DOHH2 (cell line): ENCODE data around the gene DISP2.

Experiments
- H3F3A ChIP-seq: fragments of 200-600 bp; sonication (generic), shearing (Covaris generic); 2 replicates; pipeline ENCODE4 v1.6.0; 2016; ENCODE audit warnings: antibody characterized with exemption, mild to moderate bottlenecking; ENCODE audit not compliant: control insufficient read depth, insufficient read depth
- H3K27ac ChIP-seq: fragments of 200-600 bp; sonication (generic); 2 replicates; pipeline ENCODE4 v1.5.1; 2014; ENCODE audit warnings: low read depth, mild to moderate bottlenecking, low read length, moderate library complexity
- H3K27me3 ChIP-seq: fragments of 200-600 bp; sonication (generic); 2 replicates; pipeline ENCODE4 v1.6.1; 2014; ENCODE audit warnings: mild to moderate bottlenecking, low read length, mixed read lengths; ENCODE audit not compliant: control insufficient read depth
- H3K36me3 ChIP-seq: fragments of 200-600 bp; sonication (generic); 2 replicates; pipeline ENCODE4 v1.6.1; 2014; ENCODE audit warnings: mild to moderate bottlenecking, low read length, moderate library complexity, mixed read lengths; ENCODE audit not compliant: control insufficient read depth
- H3K4me1 ChIP-seq: fragments of 200-600 bp; sonication (generic); 2 replicates; pipeline ENCODE4 v1.6.1; 2014; ENCODE audit warnings: mild to moderate bottlenecking, low read length, mixed read lengths; ENCODE audit not compliant: control insufficient read depth
- H3K4me2 ChIP-seq: fragments of 200-600 bp; sonication (generic); 2 replicates; pipeline ENCODE4 v1.6.0; 2014; ENCODE audit warnings: mild to moderate bottlenecking, low read length, moderate library complexity
- H3K4me3 ChIP-seq: fragments of 200-600 bp; sonication (generic); 2 replicates; pipeline ENCODE4 v1.5.1; 2014; ENCODE audit warnings: mild to moderate bottlenecking, low read length, mixed read lengths
- H3K79me2 ChIP-seq: fragments of 200-600 bp; sonication (generic); 2 replicates; pipeline ENCODE4 v1.6.1; 2014; ENCODE audit warnings: mild to moderate bottlenecking, low read length, mixed read lengths; ENCODE audit not compliant: control insufficient read depth
- H3K9me2 ChIP-seq: fragments of 200-600 bp; sonication (generic); replicated peaks from 2 replicates; pipeline ENCODE4 v1.6.1; 2014; ENCODE audit warnings: mild to moderate bottlenecking, low read length, mixed read lengths; ENCODE audit not compliant: control insufficient read depth
- H3K9me3 ChIP-seq: fragments of 200-600 bp; sonication (generic); 2 replicates; pipeline ENCODE4 v1.6.1; 2014; ENCODE audit warnings: antibody characterized with exemption, low read length, mixed read lengths; ENCODE audit not compliant: control insufficient read depth, insufficient read depth
- H4K20me1 ChIP-seq: fragments of 200-600 bp; sonication (generic); 2 replicates; pipeline ENCODE4 v1.6.0; 2014; ENCODE audit warnings: low read depth, mild to moderate bottlenecking, antibody characterized with exemption, low read length, moderate library complexity; ENCODE audit not compliant: control insufficient read depth, insufficient read depth
- CTCF ChIP-seq: fragments of 200-600 bp; sonication (generic); IDR thresholded peaks from one replicate; pipeline ENCODE4 v1.5.1; 2014; ENCODE audit warnings: antibody characterized with exemption, mild to moderate bottlenecking, low read depth, low read length; ENCODE audit not compliant: poor library complexity, severe bottlenecking
- EZH2phosphoT487 ChIP-seq: fragments of 200-600 bp; sonication (generic); IDR thresholded peaks from 2 replicates; pipeline ENCODE4 v1.6.1; 2017; ENCODE audit warnings: borderline replicate concordance, mild to moderate bottlenecking, antibody characterized with exemption, low read length, moderate library complexity, mixed read lengths

The DISP2 gene

GRCh38 chr15:40357723-40358470, at the start of gene DISP2:
Gene DISP2 (plus strand): TSS chr15:40358219. CDS start chr15:40358322, 103 bp downstream.
- peak within 1 kb of the TSS; percentile 83 for H3K4me2 ChIP-seq
- H3K27ac ChIP-seq, result no peak within 1 kb of the TSS

GRCh38 chr15:40309344-40309862, 48.6 kb upstream of the DISP2 start:
- H3K36me3 ChIP-seq, result no peaks in the 10 kb centered on the region
- peak overlapping the region; percentile 73 for H3K4me2 ChIP-seq
- no peaks in the 10 kb centered on the region for H3K9me3 ChIP-seq
- H3K9me2 ChIP-seq, result no peaks in the 10 kb centered on the region
- no peaks in the 10 kb centered on the region for H4K20me1 ChIP-seq
- peaks cover 27% of the 10 kb centered on the region for H3K27me3 ChIP-seq
- peak overlapping the region; percentile 73 for H3K4me3 ChIP-seq
- H3K4me1 ChIP-seq, result peaks cover 32% of the 10 kb centered on the region
- H3K27ac ChIP-seq, result no peak overlapping the region
- no peaks in the 10 kb centered on the region for H3F3A ChIP-seq
- TF ChIP-seq EZH2phosphoT487, result no peak
- no peak for TF ChIP-seq CTCF
- no peaks in the 10 kb centered on the region for H3K79me2 ChIP-seq

More at GRCh38 chr15:40357723-40358470, at the start of gene DISP2:
- no peaks in the 10 kb centered on the region for H4K20me1 ChIP-seq
- no peaks in the 10 kb centered on the region for H3K79me2 ChIP-seq
- TF ChIP-seq CTCF (no peak), EZH2phosphoT487 (no peak)
- peak within 1 kb of the TSS; percentile 75 for H3K4me3 ChIP-seq
- H3K4me1 ChIP-seq, result peaks cover 12% of the 10 kb centered on the region
- no peaks in the 10 kb centered on the region for H3K9me2 ChIP-seq
- no peaks in the 10 kb centered on the region for H3K36me3 ChIP-seq
- H3F3A ChIP-seq, result no peaks in the 10 kb centered on the region
- peaks cover 5% of the 10 kb centered on the region; the same call in 1 of the 2 replicates for H3K27me3 ChIP-seq
- H3K9me3 ChIP-seq, result no peaks in the 10 kb centered on the region

GRCh38 chr15:40310001-40310959, 47.7 kb upstream of the DISP2 start:
- Histone ChIP-seq H3K79me2 (no peaks in the 10 kb centered on the region), H3K4me1 (peaks cover 32% of the 10 kb centered on the region), H3K9me2 (no peaks in the 10 kb centered on the region), H4K20me1 (no peaks in the 10 kb centered on the region), H3K27me3 (peaks cover 33% of the 10 kb centered on the region), H3K9me3 (no peaks in the 10 kb centered on the region), H3K4me2 (no peak overlapping the region), H3F3A (no peaks in the 10 kb centered on the region), H3K4me3 (no peak overlapping the region), H3K36me3 (no peaks in the 10 kb centered on the region), H3K27ac (no peak overlapping the region)
- TF ChIP-seq EZH2phosphoT487 (no peak), CTCF (peak; percentile 82)
